Measurements from ENCODE around the gene KRTAP4-4. TPM values are rescaled to one million over a fixed set of nuclear protein-coding genes. Genes with fewer than 3 reads are reported as not detected.
"Not testable (repeated sequence)": the region's sequence is repeated elsewhere in the genome, so short reads cannot be mapped to it uniquely, and the experiment has no call there.

Gene KRTAP4-4
- total RNA-seq = not detected in 2 replicates
- long read RNA-seq = 0 reads

DNA sequence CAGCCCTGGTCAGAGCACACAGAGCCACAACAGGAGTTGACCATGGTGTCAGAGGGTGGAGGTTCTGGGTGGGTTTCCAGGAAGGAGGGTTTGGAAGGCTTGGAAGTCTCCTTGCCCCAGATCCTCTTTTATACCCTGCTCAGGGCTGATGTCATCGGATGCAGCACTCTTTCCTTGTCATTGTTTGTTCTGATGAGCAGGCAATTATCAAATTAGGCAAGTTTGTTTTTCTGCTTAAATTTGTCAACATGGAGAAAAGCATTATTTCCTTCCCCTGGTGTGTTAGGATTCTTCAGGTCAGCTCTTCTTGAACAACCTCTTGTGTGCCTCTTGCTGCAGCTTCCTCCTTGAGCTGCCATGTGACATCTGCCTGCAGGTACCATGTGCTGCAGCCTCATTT is at the start of gene KRTAP4-4:
Gene KRTAP4-4 (minus strand): TSS at position 101 of the 400 bp plus-strand sequence. CDS start 57 bp downstream, at position 44.
- H3K9me3 Mint-ChIP-seq (ENCODE audit: low read depth) = no peaks in the 10 kb centered on the region
- H3K4me1 Mint-ChIP-seq (ENCODE audit: low read depth) = no peaks in the 10 kb centered on the region
- no peak within 1 kb of the TSS for H3K4me3 Mint-ChIP-seq (ENCODE audit: low read depth)
- no peak for DNase-seq (ENCODE audit: low spot score, unreplicated experiment)
- H3K27ac Mint-ChIP-seq = no peak within 1 kb of the TSS
- H3K36me3 Mint-ChIP-seq (ENCODE audit: insufficient read depth) = no peaks in the 10 kb centered on the region
- TF ChIP-seq, protein P1, sequence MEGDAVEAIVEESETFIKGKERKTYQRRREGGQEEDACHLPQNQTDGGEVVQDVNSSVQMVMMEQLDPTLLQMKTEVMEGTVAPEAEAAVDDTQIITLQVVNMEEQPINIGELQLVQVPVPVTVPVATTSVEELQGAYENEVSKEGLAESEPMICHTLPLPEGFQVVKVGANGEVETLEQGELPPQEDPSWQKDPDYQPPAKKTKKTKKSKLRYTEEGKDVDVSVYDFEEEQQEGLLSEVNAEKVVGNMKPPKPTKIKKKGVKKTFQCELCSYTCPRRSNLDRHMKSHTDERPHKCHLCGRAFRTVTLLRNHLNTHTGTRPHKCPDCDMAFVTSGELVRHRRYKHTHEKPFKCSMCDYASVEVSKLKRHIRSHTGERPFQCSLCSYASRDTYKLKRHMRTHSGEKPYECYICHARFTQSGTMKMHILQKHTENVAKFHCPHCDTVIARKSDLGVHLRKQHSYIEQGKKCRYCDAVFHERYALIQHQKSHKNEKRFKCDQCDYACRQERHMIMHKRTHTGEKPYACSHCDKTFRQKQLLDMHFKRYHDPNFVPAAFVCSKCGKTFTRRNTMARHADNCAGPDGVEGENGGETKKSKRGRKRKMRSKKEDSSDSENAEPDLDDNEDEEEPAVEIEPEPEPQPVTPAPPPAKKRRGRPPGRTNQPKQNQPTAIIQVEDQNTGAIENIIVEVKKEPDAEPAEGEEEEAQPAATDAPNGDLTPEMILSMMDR (IDR thresholded peaks at IDR 0.05; ENCODE audit: unreplicated experiment) = no peak
- peaks cover 6% of the 10 kb centered on the region for H3K27me3 Mint-ChIP-seq

- TF ChIP-seq, protein P1 (IDR thresholded peaks at IDR 0.05; ENCODE audit: unreplicated experiment) = no peak
- no peak for DNase-seq (ENCODE audit: low spot score, unreplicated experiment)
- Mint-ChIP-seq H3K27ac (no peak overlapping the region), H3K4me1 (ENCODE audit: low read depth) (no peaks in the 10 kb centered on the region), H3K36me3 (ENCODE audit: insufficient read depth) (no peaks in the 10 kb centered on the region), H3K9me3 (ENCODE audit: low read depth) (peaks cover 8% of the 10 kb centered on the region), H3K27me3 (peaks cover 14% of the 10 kb centered on the region), H3K4me3 (ENCODE audit: low read depth) (no peak overlapping the region)
Measured at GRCh38 chr17:41199421-41200078, 39.0 kb upstream of the KRTAP4-4 start.

DNA sequence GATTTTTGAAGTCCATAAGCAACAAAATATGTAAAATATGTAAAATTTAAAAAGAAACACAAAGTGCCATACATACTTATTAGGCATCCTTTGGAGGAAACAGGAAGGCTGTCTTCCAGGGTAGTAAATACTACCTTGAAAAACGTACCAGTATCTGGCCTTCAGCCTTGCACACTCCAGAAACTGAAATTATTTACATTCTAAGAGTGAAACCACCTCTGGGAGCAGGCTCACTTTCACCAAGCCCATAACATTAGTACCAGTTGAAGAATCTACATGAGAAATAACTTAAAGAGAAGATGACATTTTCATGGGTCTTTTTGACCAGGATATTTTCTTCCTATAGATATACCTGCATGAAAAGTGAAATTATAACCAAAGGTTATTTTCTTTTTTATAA is 35.5 kb upstream of the KRTAP4-4 start:
- TF ChIP-seq, protein P1 (IDR thresholded peaks at IDR 0.05; ENCODE audit: unreplicated experiment) = no peak
- Mint-ChIP-seq H3K4me1 (ENCODE audit: low read depth) (no peaks in the 10 kb centered on the region), H3K9me3 (ENCODE audit: low read depth) (peaks cover 11% of the 10 kb centered on the region), H3K27me3 (peaks cover 18% of the 10 kb centered on the region), H3K27ac (no peak overlapping the region), H3K36me3 (ENCODE audit: insufficient read depth) (no peaks in the 10 kb centered on the region), H3K4me3 (ENCODE audit: low read depth) (no peak overlapping the region)
- DNase-seq (ENCODE audit: low spot score, unreplicated experiment) = no peak

GRCh38 chr17:41190328-41190727 is 29.8 kb upstream of the KRTAP4-4 start:
- peaks cover 6% of the 10 kb centered on the region for H3K9me3 Mint-ChIP-seq (ENCODE audit: low read depth)
- no peaks in the 10 kb centered on the region for H3K36me3 Mint-ChIP-seq (ENCODE audit: insufficient read depth)
- no peak for DNase-seq (ENCODE audit: low spot score, unreplicated experiment)
- peaks cover 22% of the 10 kb centered on the region for H3K27me3 Mint-ChIP-seq
- H3K27ac Mint-ChIP-seq = no peak overlapping the region
- H3K4me3 Mint-ChIP-seq (ENCODE audit: low read depth) = no peak overlapping the region
- H3K4me1 Mint-ChIP-seq (ENCODE audit: low read depth) = no peaks in the 10 kb centered on the region
- TF ChIP-seq, protein P1 (IDR thresholded peaks at IDR 0.05; ENCODE audit: unreplicated experiment) = no peak

DNA sequence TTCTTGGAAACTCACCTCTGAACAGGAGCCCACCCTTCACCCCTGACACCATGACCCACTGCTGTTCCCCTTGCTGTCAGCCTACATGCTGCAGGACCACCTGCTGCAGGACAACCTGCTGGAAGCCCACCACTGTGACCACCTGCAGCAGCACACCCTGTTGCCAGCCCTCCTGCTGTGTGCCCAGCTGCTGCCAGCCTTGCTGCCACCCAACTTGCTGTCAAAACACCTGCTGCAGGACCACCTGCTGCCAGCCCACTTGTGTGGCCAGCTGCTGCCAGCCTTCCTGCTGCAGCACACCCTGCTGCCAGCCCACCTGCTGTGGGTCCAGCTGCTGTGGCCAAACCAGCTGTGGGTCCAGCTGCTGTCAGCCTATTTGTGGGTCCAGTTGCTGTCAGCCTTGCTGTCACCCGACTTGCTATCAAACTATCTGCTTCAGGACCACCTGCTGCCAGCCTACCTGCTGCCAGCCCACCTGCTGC is 29.3 kb upstream of the KRTAP4-4 start, which contains the start of gene KRTAP9-1:
Gene KRTAP9-1 (plus strand): TSS at position 51 of the 482 bp plus-strand sequence. CDS start 0 bp downstream, at position 51.
- peaks cover 22% of the 10 kb centered on the region for H3K27me3 Mint-ChIP-seq
- not testable (repeated sequence) for H3K4me1 Mint-ChIP-seq (ENCODE audit: low read depth); DNase-seq (ENCODE audit: low spot score, unreplicated experiment); H3K36me3 Mint-ChIP-seq (ENCODE audit: insufficient read depth); H3K4me3 Mint-ChIP-seq (ENCODE audit: low read depth); H3K9me3 Mint-ChIP-seq (ENCODE audit: low read depth); H3K27ac Mint-ChIP-seq

- no peak for DNase-seq (ENCODE audit: low spot score, unreplicated experiment)
- Mint-ChIP-seq H3K4me3 (ENCODE audit: low read depth) (no peak overlapping the region), H3K36me3 (ENCODE audit: insufficient read depth) (no peaks in the 10 kb centered on the region), H3K4me1 (ENCODE audit: low read depth) (peaks cover 6% of the 10 kb centered on the region), H3K27me3 (peaks cover 33% of the 10 kb centered on the region), H3K27ac (no peak overlapping the region), H3K9me3 (ENCODE audit: low read depth) (no peaks in the 10 kb centered on the region)
- TF ChIP-seq, protein P1 (IDR thresholded peaks at IDR 0.05; ENCODE audit: unreplicated experiment) = no peak
Measured at GRCh38 chr17:41186872-41187271, 26.3 kb upstream of the KRTAP4-4 start.

Data from progenitor cell of endocrine pancreas (in vitro differentiated cells).